Activated naive CD4-positive, alpha-beta T cell treated with anti-CD3 and anti-CD28 coated beads, Interleukin-2, amount 10 ng/mL, durations not matched to agents 7 days and 5 days (primary cell): Measurements from ENCODE around the gene KIAA1671.
"Not testable (repeated sequence)": the region's sequence is repeated elsewhere in the genome, so short reads cannot be mapped to it uniquely, and the experiment has no call there.

Experiments
- CTCF ChIA-PET: fragments of 350-600 bp; sonication (Branson Sonifier 250); formaldehyde crosslinking; loops from one replicate; lab custom pipeline; 2021; ENCODE audit warnings: antibody characterized with exemption; lab: Charles Lee
- DNase-seq: peaks from one replicate; pipeline ENCODE4 v3.0.0-alpha.2; 2020
- H3K27ac Mint-ChIP-seq: one replicate; pipeline ENCODE4 v1.8.0; 2021; ENCODE audit warnings: mild to moderate bottlenecking, moderate library complexity, mixed read lengths
- H3K27me3 Mint-ChIP-seq: one replicate; pipeline ENCODE4 v1.8.0; 2021; ENCODE audit warnings: mild to moderate bottlenecking, mixed read lengths
- H3K36me3 Mint-ChIP-seq: one replicate; pipeline ENCODE4 v1.8.0; 2021; ENCODE audit warnings: mixed read lengths
- H3K4me1 Mint-ChIP-seq: one replicate; pipeline ENCODE4 v1.8.0; 2021; ENCODE audit warnings: mixed read lengths
- H3K4me3 Mint-ChIP-seq: one replicate; pipeline ENCODE4 v1.8.0; 2021; ENCODE audit warnings: mild to moderate bottlenecking, moderate library complexity, mixed read lengths
- H3K9me3 Mint-ChIP-seq: one replicate; pipeline ENCODE4 v1.8.0; 2021; ENCODE audit warnings: mixed read lengths

The KIAA1671 gene

DNA sequence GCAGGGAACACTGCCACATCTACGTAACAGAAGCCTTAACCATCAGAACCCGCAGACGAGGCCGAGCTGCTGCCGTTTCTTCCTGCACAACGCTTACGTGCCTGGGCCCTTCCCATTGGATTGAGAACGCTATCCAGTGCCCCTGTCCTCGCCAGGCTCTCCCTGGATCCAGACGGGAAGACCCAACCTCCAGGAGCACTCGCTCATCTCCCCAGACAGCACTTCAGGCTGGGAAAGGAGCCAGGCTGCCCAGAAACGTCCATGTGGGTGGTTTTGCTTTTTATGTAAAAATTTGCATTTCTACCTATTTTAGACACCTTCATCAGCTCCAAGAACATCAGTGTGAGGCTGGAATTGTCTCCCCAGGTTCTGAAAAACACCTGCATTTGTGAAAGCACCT lies 239.9 kb downstream of the KIAA1671 start:
- Mint-ChIP-seq H3K27me3 (no peaks in the 10 kb centered on the region), H3K27ac (no peak overlapping the region), H3K36me3 (peaks cover 8% of the 10 kb centered on the region), H3K9me3 (no peaks in the 10 kb centered on the region), H3K4me1 (no peaks in the 10 kb centered on the region), H3K4me3 (no peak overlapping the region)
- DNase-seq: no peak
- CTCF ChIA-PET: no interaction called here

GRCh38 chr22:25193130-25193529 lies 240.6 kb downstream of the KIAA1671 start:
- peaks cover 8% of the 10 kb centered on the region for H3K36me3 Mint-ChIP-seq
- H3K4me3 Mint-ChIP-seq: no peak overlapping the region
- H3K27ac Mint-ChIP-seq: no peak overlapping the region
- no peaks in the 10 kb centered on the region for H3K4me1 Mint-ChIP-seq
- CTCF ChIA-PET: no interaction called here
- no peaks in the 10 kb centered on the region for H3K27me3 Mint-ChIP-seq
- DNase-seq: no peak
- no peaks in the 10 kb centered on the region for H3K9me3 Mint-ChIP-seq

- no peaks in the 10 kb centered on the region for H3K9me3 Mint-ChIP-seq
- H3K36me3 Mint-ChIP-seq: peaks cover 8% of the 10 kb centered on the region
- no peaks in the 10 kb centered on the region for H3K4me1 Mint-ChIP-seq
- H3K27me3 Mint-ChIP-seq: no peaks in the 10 kb centered on the region
- H3K4me3 Mint-ChIP-seq: no peak overlapping the region
- CTCF ChIA-PET: no interaction called here
- no peak overlapping the region for H3K27ac Mint-ChIP-seq
- DNase-seq: no peak
Measured at GRCh38 chr22:25193548-25193947, 241.0 kb downstream of the KIAA1671 start.

- CTCF ChIA-PET: no interaction called here
- Mint-ChIP-seq H3K4me3 (no peak overlapping the region), H3K4me1 (no peaks in the 10 kb centered on the region), H3K9me3 (no peaks in the 10 kb centered on the region), H3K27me3 (no peaks in the 10 kb centered on the region), H3K36me3 (peaks cover 8% of the 10 kb centered on the region), H3K27ac (no peak overlapping the region)
- DNase-seq: no peak
Measured at GRCh38 chr22:25196326-25196725, 243.8 kb downstream of the KIAA1671 start.

DNA sequence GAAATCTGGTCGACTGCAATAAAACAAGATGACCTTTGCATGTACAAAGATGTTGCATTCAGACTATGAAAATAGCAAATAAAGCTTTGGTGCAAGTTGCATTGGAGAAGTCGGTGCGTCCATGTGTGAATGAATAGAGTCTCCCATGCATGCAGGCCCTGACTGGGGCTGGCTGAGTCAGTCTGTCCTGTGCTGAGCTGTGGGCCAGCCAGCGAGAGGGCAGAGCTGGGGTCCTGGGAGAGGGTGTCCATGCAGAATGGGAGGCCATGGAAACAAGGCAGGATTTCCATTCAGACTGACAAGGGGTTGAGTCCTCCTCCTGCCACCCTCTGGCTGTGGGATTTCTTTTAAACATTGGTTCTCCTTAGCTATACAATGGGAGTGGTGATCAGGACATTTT lies 244.8 kb downstream of the KIAA1671 start:
- H3K36me3 Mint-ChIP-seq: peaks cover 8% of the 10 kb centered on the region
- no peaks in the 10 kb centered on the region for H3K4me1 Mint-ChIP-seq
- H3K27me3 Mint-ChIP-seq: no peaks in the 10 kb centered on the region
- no peaks in the 10 kb centered on the region for H3K9me3 Mint-ChIP-seq
- H3K27ac Mint-ChIP-seq: no peak overlapping the region
- CTCF ChIA-PET: interaction anchor here (0.6 kb wide), 1 partner anchor 344 kb away, joined by 3 read pairs; no protein-coding TSS in a partner anchor
- no peak for DNase-seq
- H3K4me3 Mint-ChIP-seq: no peak overlapping the region

GRCh38 chr22:25199731-25200520 lies 247.4 kb downstream of the KIAA1671 start, which contains the start of gene CRYBB3:
CRYBB3 (plus strand) TSS chr22:25199858; CDS start chr22:25201397, 1,539 bp downstream.
- H3K27ac Mint-ChIP-seq: no peak within 1 kb of the TSS

DNA sequence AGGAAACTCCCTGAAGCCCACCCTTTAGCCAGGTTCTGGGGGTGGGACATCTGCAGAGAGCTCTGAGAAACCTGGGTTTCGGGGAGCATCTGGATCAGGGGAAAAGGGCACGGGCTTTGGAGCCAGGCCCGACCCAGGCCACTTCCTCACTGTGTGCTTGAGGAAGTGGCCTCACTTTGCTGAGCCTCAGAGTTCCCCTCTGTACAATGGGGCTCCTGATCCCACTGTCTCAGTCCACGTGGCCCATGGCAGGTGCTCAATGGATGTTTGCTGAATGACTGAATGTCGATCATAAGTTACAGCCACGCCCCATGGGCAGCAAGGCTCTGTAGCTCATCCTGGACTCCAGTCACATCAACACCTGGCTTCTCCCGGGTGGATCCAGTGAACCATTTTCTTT lies 248.5 kb downstream of the KIAA1671 start:
- H3K27me3 Mint-ChIP-seq: no peaks in the 10 kb centered on the region
- H3K9me3 Mint-ChIP-seq: no peaks in the 10 kb centered on the region
- no peaks in the 10 kb centered on the region for H3K4me1 Mint-ChIP-seq
- no peaks in the 10 kb centered on the region for H3K36me3 Mint-ChIP-seq
- H3K4me3 Mint-ChIP-seq: no peak overlapping the region
- DNase-seq: no peak
- H3K27ac Mint-ChIP-seq: no peak overlapping the region
- CTCF ChIA-PET: interaction anchor here (2.0 to 3.0 kb wide), 3 partner anchors 12 to 36 kb away, joined by 8 to 16 read pairs (median 12); no protein-coding TSS in a partner anchor

More at GRCh38 chr22:25199731-25200520, 247.4 kb downstream of the KIAA1671 start, which contains the start of gene CRYBB3:
- H3K36me3 Mint-ChIP-seq: no peaks in the 10 kb centered on the region
- H3K4me1 Mint-ChIP-seq: no peaks in the 10 kb centered on the region
- H3K4me3 Mint-ChIP-seq: no peak within 1 kb of the TSS
- CTCF ChIA-PET: interaction anchor here (3.0 kb wide), 1 partner anchor 13 kb away, joined by 12 read pairs; no protein-coding TSS in a partner anchor
- H3K9me3 Mint-ChIP-seq: no peaks in the 10 kb centered on the region
- no peak for DNase-seq
- H3K27me3 Mint-ChIP-seq: no peaks in the 10 kb centered on the region

- no peaks in the 10 kb centered on the region for H3K9me3 Mint-ChIP-seq
- no peak overlapping the region for H3K4me3 Mint-ChIP-seq
- no peak for DNase-seq
- H3K27ac Mint-ChIP-seq: no peak overlapping the region
- no peaks in the 10 kb centered on the region for H3K4me1 Mint-ChIP-seq
- CTCF ChIA-PET: interaction anchor here (0.8 to 3.0 kb wide), 13 partner anchors 11 to 1129 kb away, joined by 3 to 16 read pairs (median 4); no protein-coding TSS in a partner anchor
- no peaks in the 10 kb centered on the region for H3K27me3 Mint-ChIP-seq
- no peaks in the 10 kb centered on the region for H3K36me3 Mint-ChIP-seq
Measured at GRCh38 chr22:25201557-25202273, 249.2 kb downstream of the KIAA1671 start.

DNA sequence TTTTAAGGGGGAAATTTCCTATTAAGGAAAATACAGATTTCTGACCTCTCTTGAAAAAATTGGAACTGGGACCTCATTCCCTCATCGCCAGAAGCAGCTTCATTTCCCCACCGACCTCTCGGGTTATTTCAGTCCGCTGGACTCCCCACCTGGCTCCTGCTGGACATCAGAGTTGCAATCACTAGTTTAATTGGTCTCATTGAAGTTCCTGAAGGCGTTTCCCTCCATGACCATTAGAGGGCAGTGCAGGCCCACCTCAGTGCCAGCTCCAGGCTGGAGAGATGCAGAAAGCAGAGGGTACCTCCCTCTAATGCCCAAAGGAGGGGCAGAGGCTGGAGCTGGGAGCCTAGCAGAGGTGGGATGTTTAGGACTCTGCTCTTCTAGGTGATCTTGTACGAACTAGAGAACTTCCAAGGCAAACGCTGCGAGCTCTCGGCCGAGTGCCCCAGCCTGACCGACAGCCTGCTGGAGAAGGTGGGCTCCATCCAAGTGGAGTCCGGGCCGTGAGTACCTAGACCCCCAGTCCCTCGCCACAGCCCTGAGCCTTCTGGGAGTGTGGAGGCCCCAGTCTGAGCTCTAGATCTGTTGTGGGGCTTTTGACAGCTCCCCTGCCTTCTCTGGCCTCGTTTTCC lies 249.9 kb downstream of the KIAA1671 start:
- H3K4me3 Mint-ChIP-seq: no peak overlapping the region
- CTCF ChIA-PET: interaction anchor here (0.6 to 3.0 kb wide), 15 partner anchors 11 to 1128 kb away, joined by 3 to 16 read pairs (median 4); no protein-coding TSS in a partner anchor
- H3K27me3 Mint-ChIP-seq: no peaks in the 10 kb centered on the region
- peak; percentile 70 for DNase-seq
- H3K27ac Mint-ChIP-seq: no peak overlapping the region
- H3K4me1 Mint-ChIP-seq: no peaks in the 10 kb centered on the region
- no peaks in the 10 kb centered on the region for H3K9me3 Mint-ChIP-seq
- no peaks in the 10 kb centered on the region for H3K36me3 Mint-ChIP-seq

GRCh38 chr22:25203082-25203481 lies 250.6 kb downstream of the KIAA1671 start:
- no peak overlapping the region for H3K4me3 Mint-ChIP-seq
- H3K36me3 Mint-ChIP-seq: no peaks in the 10 kb centered on the region
- H3K4me1 Mint-ChIP-seq: no peaks in the 10 kb centered on the region
- CTCF ChIA-PET: interaction anchor here (0.9 to 3.0 kb wide), 9 partner anchors 10 to 131 kb away, joined by 3 to 16 read pairs (median 8); no protein-coding TSS in a partner anchor
- H3K27me3 Mint-ChIP-seq: no peaks in the 10 kb centered on the region
- no peak overlapping the region for H3K27ac Mint-ChIP-seq
- no peaks in the 10 kb centered on the region for H3K9me3 Mint-ChIP-seq
- DNase-seq: no peak

DNA sequence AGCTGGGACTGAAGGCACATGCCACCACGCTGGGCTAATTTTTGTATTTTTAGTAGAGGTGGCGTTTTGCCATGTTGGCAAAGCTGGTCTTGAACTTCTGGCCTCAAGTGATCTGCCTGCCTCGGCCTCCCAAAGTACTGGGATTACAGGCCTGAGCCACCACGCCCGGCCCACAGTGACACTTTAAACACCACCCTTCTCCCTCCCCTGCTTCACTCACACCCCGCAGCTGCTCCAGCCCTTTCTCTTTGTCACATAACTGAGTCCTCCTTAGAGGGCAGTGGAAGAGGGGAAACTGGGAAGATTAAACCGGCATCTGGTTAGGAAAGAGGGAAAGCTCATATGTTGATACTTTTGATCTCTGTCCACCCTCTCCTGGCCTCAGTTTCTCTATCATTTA lies 252.0 kb downstream of the KIAA1671 start:
- H3K36me3 Mint-ChIP-seq, CTCF ChIA-PET, H3K27ac Mint-ChIP-seq, H3K9me3 Mint-ChIP-seq, H3K27me3 Mint-ChIP-seq, H3K4me1 Mint-ChIP-seq, H3K4me3 Mint-ChIP-seq, DNase-seq: not testable (repeated sequence)

GRCh38 chr22:25205847-25206246 lies 253.3 kb downstream of the KIAA1671 start:
- Mint-ChIP-seq H3K36me3 (no peaks in the 10 kb centered on the region), H3K27me3 (no peaks in the 10 kb centered on the region), H3K9me3 (no peaks in the 10 kb centered on the region), H3K4me1 (no peaks in the 10 kb centered on the region), H3K27ac (no peak overlapping the region), H3K4me3 (no peak overlapping the region)
- CTCF ChIA-PET: no interaction called here
- DNase-seq: no peak

DNA sequence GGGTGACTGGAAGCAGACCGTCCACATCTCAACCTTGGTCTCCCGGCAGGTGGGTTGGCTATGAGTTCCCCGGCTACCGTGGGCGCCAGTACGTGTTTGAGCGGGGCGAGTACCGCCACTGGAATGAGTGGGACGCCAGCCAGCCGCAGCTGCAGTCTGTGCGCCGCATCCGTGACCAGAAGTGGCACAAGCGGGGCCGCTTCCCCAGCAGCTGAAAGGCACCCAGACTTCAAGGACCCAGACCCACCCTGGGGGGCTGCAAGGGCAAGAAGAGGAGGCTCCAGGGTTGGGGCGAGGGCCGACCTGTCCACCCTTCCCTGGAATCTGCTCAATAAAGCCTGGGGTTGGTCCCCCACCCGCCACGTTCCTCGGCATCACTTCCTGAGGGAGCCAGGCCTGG lies 254.5 kb downstream of the KIAA1671 start:
- Mint-ChIP-seq H3K27ac (no peak overlapping the region), H3K27me3 (no peaks in the 10 kb centered on the region), H3K9me3 (no peaks in the 10 kb centered on the region)

DNA sequence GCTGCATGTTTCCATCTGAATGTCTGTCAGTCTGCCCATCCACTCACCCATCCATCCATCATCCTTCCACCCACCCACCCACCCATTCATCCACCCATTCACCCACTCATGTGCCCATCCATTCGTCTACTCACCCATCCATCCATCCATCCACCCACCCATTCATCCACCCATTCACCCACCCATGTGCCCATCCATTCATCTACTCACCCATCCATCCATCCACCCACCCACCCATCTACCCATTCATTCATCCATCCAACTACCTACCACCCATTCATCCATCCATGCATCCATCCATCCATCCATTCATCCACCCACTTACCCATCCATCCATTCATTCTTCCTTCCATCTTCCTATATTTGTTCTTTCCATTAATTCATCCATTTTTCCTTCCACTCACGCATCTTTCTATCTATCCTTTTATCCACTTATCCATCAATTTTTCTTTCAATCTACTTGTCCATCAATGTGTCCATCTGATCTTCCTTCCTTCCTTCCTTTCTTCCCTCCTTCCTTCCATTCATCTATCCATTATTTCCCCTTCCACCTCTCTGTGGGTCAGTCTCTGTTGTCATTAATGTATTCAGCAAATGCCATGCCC lies 255.1 kb downstream of the KIAA1671 start:
- no peak for DNase-seq
- no peak overlapping the region for H3K27ac Mint-ChIP-seq
- no peak overlapping the region for H3K4me3 Mint-ChIP-seq
- H3K9me3 Mint-ChIP-seq: no peaks in the 10 kb centered on the region
- H3K27me3 Mint-ChIP-seq: no peaks in the 10 kb centered on the region
- no peaks in the 10 kb centered on the region for H3K36me3 Mint-ChIP-seq
- CTCF ChIA-PET: no interaction called here
- H3K4me1 Mint-ChIP-seq: no peaks in the 10 kb centered on the region

More for the DNA sequence above, 254.5 kb downstream of the KIAA1671 start:
- Mint-ChIP-seq H3K36me3 (no peaks in the 10 kb centered on the region), H3K4me3 (no peak overlapping the region), H3K4me1 (no peaks in the 10 kb centered on the region)
- DNase-seq: no peak
- CTCF ChIA-PET: no interaction called here
